ENCODE measurements around the gene CEMIP.

CEMIP gene

DNA sequence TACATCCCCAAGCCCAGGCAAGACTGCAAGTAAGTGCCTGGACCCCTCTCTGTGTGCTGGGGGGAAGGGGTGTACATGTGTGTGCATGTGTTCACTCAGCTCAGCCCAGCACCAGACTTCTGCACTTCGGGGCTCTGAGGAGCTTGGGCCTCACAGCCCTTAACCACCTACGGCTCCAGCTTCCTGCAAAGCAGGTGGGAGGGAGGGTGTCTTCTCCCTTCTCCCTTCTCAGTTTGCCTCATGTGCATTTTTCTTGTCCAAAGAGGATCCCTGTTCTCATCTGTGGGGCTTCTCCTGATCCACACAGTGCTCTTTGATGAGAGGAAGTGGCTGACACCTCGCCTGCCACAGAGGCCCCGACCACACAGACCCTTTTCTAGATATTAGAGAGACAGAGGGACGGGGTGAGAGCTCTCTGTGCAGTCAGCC lies 141.1 kb downstream of the CEMIP start:
- no peak overlapping the region for H3K27ac ChIP-seq (ENCODE audit: low read length)
- H3K4me2 ChIP-seq (ENCODE audit: low read depth, low read length) = no peak overlapping the region
- no peak for DNase-seq
- no peaks in the 10 kb centered on the region for H3K27me3 ChIP-seq (replicated peaks; ENCODE audit: insufficient read depth, low read length)
- no peaks in the 10 kb centered on the region for H3F3A ChIP-seq (ENCODE audit: insufficient read depth, low read length)
- H3K9me2 ChIP-seq (replicated peaks; ENCODE audit: insufficient read depth, low read length) = no peaks in the 10 kb centered on the region
- no peaks in the 10 kb centered on the region for H4K20me1 ChIP-seq (ENCODE audit: insufficient read depth, low read length)
- TF ChIP-seq CTCF (IDR thresholded peaks at IDR 0.05; ENCODE audit: low read length) (no peak), EZH2 (optimal IDR thresholded peaks at IDR 0.05; ENCODE audit: low read depth, low read length) (no peak), EZH2phosphoT487 (IDR thresholded peaks at IDR 0.05; ENCODE audit: low read length) (no peak)
- H3K4me1 ChIP-seq (ENCODE audit: low read length) = no peaks in the 10 kb centered on the region
- no peaks in the 10 kb centered on the region for H3K79me2 ChIP-seq (ENCODE audit: low read length)
- H3K9ac ChIP-seq (ENCODE audit: low read length) = no peak overlapping the region
- no peaks in the 10 kb centered on the region for H3K36me3 ChIP-seq (replicated peaks; ENCODE audit: insufficient read depth, low read length)
- no peak overlapping the region for H2AFZ ChIP-seq (ENCODE audit: low read length)
- no peak overlapping the region for H3K4me3 ChIP-seq (ENCODE audit: low read length)
- H3K9me3 ChIP-seq (replicated peaks; ENCODE audit: insufficient read depth, low read length) = no peaks in the 10 kb centered on the region

- H3K27ac ChIP-seq (ENCODE audit: low read length) = no peak overlapping the region
- no peaks in the 10 kb centered on the region for H3K9me3 ChIP-seq (replicated peaks; ENCODE audit: insufficient read depth, low read length)
- no peak for TF ChIP-seq EZH2 (optimal IDR thresholded peaks at IDR 0.05; ENCODE audit: low read depth, low read length)
- no peak for TF ChIP-seq EZH2phosphoT487 (IDR thresholded peaks at IDR 0.05; ENCODE audit: low read length)
- TF ChIP-seq CTCF (IDR thresholded peaks at IDR 0.05; ENCODE audit: low read length) = no peak
- H3K9ac ChIP-seq (ENCODE audit: low read length) = no peak overlapping the region
- no peak for DNase-seq
- H3K9me2 ChIP-seq (replicated peaks; ENCODE audit: insufficient read depth, low read length) = no peaks in the 10 kb centered on the region
- H4K20me1 ChIP-seq (ENCODE audit: insufficient read depth, low read length) = no peaks in the 10 kb centered on the region
- no peak overlapping the region for H2AFZ ChIP-seq (ENCODE audit: low read length)
- no peaks in the 10 kb centered on the region for H3K36me3 ChIP-seq (replicated peaks; ENCODE audit: insufficient read depth, low read length)
- H3K27me3 ChIP-seq (replicated peaks; ENCODE audit: insufficient read depth, low read length) = no peaks in the 10 kb centered on the region
- no peak overlapping the region for H3K4me2 ChIP-seq (ENCODE audit: low read depth, low read length)
- H3K4me3 ChIP-seq (ENCODE audit: low read length) = no peak overlapping the region
- H3F3A ChIP-seq (ENCODE audit: insufficient read depth, low read length) = no peaks in the 10 kb centered on the region
- no peaks in the 10 kb centered on the region for H3K79me2 ChIP-seq (ENCODE audit: low read length)
- no peaks in the 10 kb centered on the region for H3K4me1 ChIP-seq (ENCODE audit: low read length)
These were observed 142.7 kb downstream of the CEMIP start for GRCh38 chr15:80921736-80922410.

GRCh38 chr15:80923668-80924067 lies 144.5 kb downstream of the CEMIP start:
- Histone ChIP-seq H3K4me1 (ENCODE audit: low read length) (no peaks in the 10 kb centered on the region), H3K27me3 (replicated peaks; ENCODE audit: insufficient read depth, low read length) (no peaks in the 10 kb centered on the region), H3K9me2 (replicated peaks; ENCODE audit: insufficient read depth, low read length) (no peaks in the 10 kb centered on the region), H3K4me3 (ENCODE audit: low read length) (no peak overlapping the region), H4K20me1 (ENCODE audit: insufficient read depth, low read length) (no peaks in the 10 kb centered on the region), H3K9me3 (replicated peaks; ENCODE audit: insufficient read depth, low read length) (no peaks in the 10 kb centered on the region), H2AFZ (ENCODE audit: low read length) (no peak overlapping the region), H3K79me2 (ENCODE audit: low read length) (no peaks in the 10 kb centered on the region), H3K36me3 (replicated peaks; ENCODE audit: insufficient read depth, low read length) (no peaks in the 10 kb centered on the region), H3F3A (ENCODE audit: insufficient read depth, low read length) (no peaks in the 10 kb centered on the region), H3K27ac (ENCODE audit: low read length) (no peak overlapping the region), H3K9ac (ENCODE audit: low read length) (no peak overlapping the region), H3K4me2 (ENCODE audit: low read depth, low read length) (no peak overlapping the region)
- no peak for DNase-seq
- TF ChIP-seq EZH2 (optimal IDR thresholded peaks at IDR 0.05; ENCODE audit: low read depth, low read length) = no peak
- TF ChIP-seq CTCF (IDR thresholded peaks at IDR 0.05; ENCODE audit: low read length) = no peak
- TF ChIP-seq EZH2phosphoT487 (IDR thresholded peaks at IDR 0.05; ENCODE audit: low read length) = no peak

Data from MM.1S (cell line).